AG04450 (cell line): ENCODE measurements around the gene IGSF9. TPM values are rescaled to one million over a fixed set of nuclear protein-coding genes. Genes with fewer than 3 reads are reported as not detected.

Experiments used
- CTCF ChIA-PET: fragments of 300-600, 350-600 bp; formaldehyde crosslinking; extraction: SDS; loops from one replicate; lab custom pipeline; 2022; ENCODE audit warnings: antibody characterized with exemption, inconsistent platforms; lab: Charles Lee
- POLR2A ChIA-PET: fragments of 350-600 bp; formaldehyde crosslinking; extraction: SDS; loops from one replicate; lab custom pipeline; 2021; ENCODE audit warnings: antibody characterized with exemption, inconsistent platforms; lab: Yijun Ruan, JAX
- DNase-seq: peaks from one replicate; pipeline ENCODE4 v3.0.0-alpha.2; 2011; ENCODE audit warnings: low read depth, low spot score
- H3K27ac ChIP-seq: one replicate; pipeline ENCODE4 v1.5.1; 2012; ENCODE audit warnings: low read depth, low read length, control low read depth
- H3K27me3 ChIP-seq: one replicate; pipeline ENCODE4 v1.6.0; 2012; ENCODE audit warnings: low read length; ENCODE audit not compliant: control insufficient read depth, insufficient read depth
- H3K4me3 ChIP-seq: 2 replicates; pipeline ENCODE4 v1.5.1; 2011; ENCODE audit warnings: mild to moderate bottlenecking, low read depth, low read length, control low read depth
- H3K9me3 ChIP-seq: 2 replicates; pipeline ENCODE4 v1.5.1; 2012; ENCODE audit warnings: low read length; ENCODE audit not compliant: control insufficient read depth, insufficient read depth
- CTCF ChIP-seq: IDR thresholded peaks from 2 replicates; pipeline ENCODE4 v1.5.1; 2011; ENCODE audit warnings: low read depth, low read length, control low read depth, inconsistent platforms
- polyA plus RNA-seq: library from polyadenylated mRNA; depleted of rRNA; stranded (reverse); fragments of >200 nt; gene quantifications from 2 replicates; pipeline ENCODE4 v1.2.3, GENCODE V29; 2011

IGSF9 gene
- polyA plus RNA-seq, 1 experiment: not detected

GRCh38 chr1:159986531-159986930 is 41.1 kb upstream of the IGSF9 start:
- Histone ChIP-seq H3K27me3 (peaks cover 19% of the 10 kb centered on the region), H3K9me3 (no peaks in the 10 kb centered on the region), H3K27ac (no peak overlapping the region), H3K4me3 (no peak overlapping the region)
- DNase-seq: no peak
- CTCF ChIA-PET: interaction anchor here (1.3 kb wide), 1 partner anchor 21 kb away, joined by 8 read pairs; no protein-coding TSS in a partner anchor
- no peak for TF ChIP-seq CTCF
- POLR2A ChIA-PET: no interaction called here

- H3K9me3 ChIP-seq: no peaks in the 10 kb centered on the region
- no peak for DNase-seq
- ChIA-PET CTCF (interaction anchor here (1.3 kb wide), 1 partner anchor 21 kb away, joined by 8 read pairs; no protein-coding TSS in a partner anchor), POLR2A (no interaction called here)
- no peak for TF ChIP-seq CTCF
- H3K27me3 ChIP-seq: peaks cover 23% of the 10 kb centered on the region
- no peak overlapping the region for H3K27ac ChIP-seq
- H3K4me3 ChIP-seq: no peak overlapping the region
Measured at GRCh38 chr1:159986093-159986492, 40.7 kb upstream of the IGSF9 start.

- Histone ChIP-seq H3K27ac (no peak overlapping the region), H3K9me3 (no peaks in the 10 kb centered on the region), H3K4me3 (no peak overlapping the region), H3K27me3 (peaks cover 23% of the 10 kb centered on the region)
- no peak for TF ChIP-seq CTCF
- ChIA-PET POLR2A (no interaction called here), CTCF (interaction anchor here (5.0 kb wide), 1 partner anchor 21 kb away, joined by 38 read pairs; no protein-coding TSS in a partner anchor)
- DNase-seq: no peak
Measured at GRCh38 chr1:159985473-159985872, 40.1 kb upstream of the IGSF9 start.

- POLR2A ChIA-PET: no interaction called here
- H3K4me3 ChIP-seq: no peak overlapping the region
- DNase-seq: no peak
- no peaks in the 10 kb centered on the region for H3K9me3 ChIP-seq
- no peak for TF ChIP-seq CTCF
- CTCF ChIA-PET: interaction anchor here (5.0 kb wide), 1 partner anchor 23 kb away, joined by 38 read pairs; no protein-coding TSS in a partner anchor
- H3K27ac ChIP-seq: no peak overlapping the region
- peaks cover 24% of the 10 kb centered on the region for H3K27me3 ChIP-seq
Measured at GRCh38 chr1:159983681-159984080, 38.3 kb upstream of the IGSF9 start.

- TF ChIP-seq CTCF: no peak
- ChIA-PET POLR2A (no interaction called here), CTCF (interaction anchor here (5.0 kb wide), 1 partner anchor 24 kb away, joined by 38 read pairs; no protein-coding TSS in a partner anchor)
- Histone ChIP-seq H3K9me3 (no peaks in the 10 kb centered on the region), H3K4me3 (no peak overlapping the region), H3K27ac (no peak overlapping the region), H3K27me3 (peaks cover 25% of the 10 kb centered on the region)
- no peak for DNase-seq
Measured at GRCh38 chr1:159982280-159982679, 36.9 kb upstream of the IGSF9 start.
